ENCODE measurements around the gene CDH15. TPM values are rescaled to one million over a fixed set of nuclear protein-coding genes. Genes with fewer than 3 reads are reported as not detected.
A peak's percentile ranks its signal among the peaks of the same experiment; 100 is the strongest.

The CDH15 gene
- total and polyA plus RNA-seq, 2 of the 13 experiments (the other 11 are each of a cell fraction or from before 2014, with no cell fraction given), result 0.74 to 2.2 TPM

DNA sequence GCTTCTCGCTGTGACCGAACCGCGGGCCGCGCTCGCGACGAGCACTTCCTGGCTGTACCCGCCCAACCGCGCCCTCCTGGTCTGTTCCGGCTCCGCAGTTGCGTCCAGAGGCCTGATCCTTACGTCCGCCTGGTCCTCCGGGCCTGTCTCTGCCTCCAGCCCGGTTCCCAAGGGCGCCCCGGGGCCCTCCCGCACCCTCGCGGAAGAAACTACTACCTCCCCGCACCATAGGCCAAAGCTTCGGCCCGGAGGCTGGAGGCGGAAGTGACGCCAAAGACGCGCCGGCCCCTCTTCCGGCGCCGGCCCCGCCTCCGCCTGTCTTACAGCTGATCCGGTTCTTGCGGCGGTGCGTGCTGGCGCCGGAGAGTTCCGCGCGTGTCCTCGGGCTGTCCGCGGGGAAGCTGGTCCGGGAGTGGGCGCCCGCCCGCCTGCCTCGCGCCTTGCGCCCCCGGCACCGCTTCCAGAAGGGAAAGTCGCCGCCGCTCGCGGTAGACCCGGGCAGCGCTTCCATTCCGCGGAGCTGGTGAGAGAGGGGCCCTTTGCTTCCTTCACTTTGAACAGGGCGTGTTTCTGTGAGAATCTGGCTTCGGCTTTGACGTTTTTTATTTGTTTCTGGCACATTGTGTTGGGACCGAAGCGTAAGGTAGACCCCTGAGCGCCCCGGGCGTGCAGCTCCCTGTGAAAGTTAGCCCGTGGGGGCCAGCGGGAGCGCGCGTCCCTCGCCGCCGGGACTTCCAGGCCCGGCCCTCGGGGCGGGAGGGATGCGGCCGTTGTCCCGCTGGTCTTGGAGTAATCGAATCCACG is 46.0 kb downstream of the CDH15 start, which contains the start of gene ZNF778 (continued):
- TF ChIP-seq, protein P1, sequence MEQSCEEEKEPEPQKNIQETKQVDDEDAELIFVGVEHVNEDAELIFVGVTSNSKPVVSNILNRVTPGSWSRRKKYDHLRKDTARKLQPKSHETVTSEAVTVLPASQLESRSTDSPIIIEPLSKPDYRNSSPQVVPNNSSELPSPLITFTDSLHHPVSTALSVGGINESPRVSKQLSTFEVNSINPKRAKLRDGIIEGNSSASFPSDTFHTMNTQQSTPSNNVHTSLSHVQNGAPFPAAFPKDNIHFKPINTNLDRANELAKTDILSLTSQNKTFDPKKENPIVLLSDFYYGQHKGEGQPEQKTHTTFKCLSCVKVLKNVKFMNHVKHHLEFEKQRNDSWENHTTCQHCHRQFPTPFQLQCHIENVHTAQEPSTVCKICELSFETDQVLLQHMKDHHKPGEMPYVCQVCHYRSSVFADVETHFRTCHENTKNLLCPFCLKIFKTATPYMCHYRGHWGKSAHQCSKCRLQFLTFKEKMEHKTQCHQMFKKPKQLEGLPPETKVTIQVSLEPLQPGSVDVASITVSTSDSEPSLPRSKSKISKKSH (CRISPR knock-in tag; IDR thresholded peaks at IDR 0.05; ENCODE audit: borderline replicate concordance), result peak; percentile 82
- TF ChIP-seq ZNF672 (CRISPR knock-in tag; IDR thresholded peaks at IDR 0.05), result no peak
- TF ChIP-seq TOPORS (CRISPR knock-in tag; IDR thresholded peaks at IDR 0.05), result peak; percentile 53; the same call in 1 of the 2 replicates
- no peak for TF ChIP-seq HOXA7 (CRISPR knock-in tag; IDR thresholded peaks at IDR 0.05)
- no peak for TF ChIP-seq ZNF207 (IDR thresholded peaks at IDR 0.05; ENCODE audit: borderline replicate concordance)
- TF ChIP-seq ZSCAN12 (CRISPR knock-in tag; IDR thresholded peaks at IDR 0.05), result peak; percentile 85; the same call in 1 of the 2 replicates
- TF ChIP-seq, protein P2, sequence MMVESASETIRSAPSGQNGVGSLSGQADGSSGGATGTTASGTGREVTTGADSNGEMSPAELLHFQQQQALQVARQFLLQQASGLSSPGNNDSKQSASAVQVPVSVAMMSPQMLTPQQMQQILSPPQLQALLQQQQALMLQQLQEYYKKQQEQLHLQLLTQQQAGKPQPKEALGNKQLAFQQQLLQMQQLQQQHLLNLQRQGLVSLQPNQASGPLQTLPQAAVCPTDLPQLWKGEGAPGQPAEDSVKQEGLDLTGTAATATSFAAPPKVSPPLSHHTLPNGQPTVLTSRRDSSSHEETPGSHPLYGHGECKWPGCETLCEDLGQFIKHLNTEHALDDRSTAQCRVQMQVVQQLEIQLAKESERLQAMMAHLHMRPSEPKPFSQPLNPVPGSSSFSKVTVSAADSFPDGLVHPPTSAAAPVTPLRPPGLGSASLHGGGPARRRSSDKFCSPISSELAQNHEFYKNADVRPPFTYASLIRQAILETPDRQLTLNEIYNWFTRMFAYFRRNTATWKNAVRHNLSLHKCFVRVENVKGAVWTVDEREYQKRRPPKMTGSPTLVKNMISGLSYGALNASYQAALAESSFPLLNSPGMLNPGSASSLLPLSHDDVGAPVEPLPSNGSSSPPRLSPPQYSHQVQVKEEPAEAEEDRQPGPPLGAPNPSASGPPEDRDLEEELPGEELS (CRISPR knock-in tag; IDR thresholded peaks at IDR 0.05), result peak; percentile 37; the same call in 1 of the 2 replicates
- TF ChIP-seq RAD51 (IDR thresholded peaks at IDR 0.05; ENCODE audit: borderline replicate concordance), result no peak
- TF ChIP-seq ZNF790 (CRISPR knock-in tag; IDR thresholded peaks at IDR 0.05; ENCODE audit: borderline replicate concordance), result no peak
- peak; percentile 58; the same call in 1 of the 2 replicates for TF ChIP-seq SATB2 (CRISPR knock-in tag; IDR thresholded peaks at IDR 0.05)
- TF ChIP-seq, protein P3, sequence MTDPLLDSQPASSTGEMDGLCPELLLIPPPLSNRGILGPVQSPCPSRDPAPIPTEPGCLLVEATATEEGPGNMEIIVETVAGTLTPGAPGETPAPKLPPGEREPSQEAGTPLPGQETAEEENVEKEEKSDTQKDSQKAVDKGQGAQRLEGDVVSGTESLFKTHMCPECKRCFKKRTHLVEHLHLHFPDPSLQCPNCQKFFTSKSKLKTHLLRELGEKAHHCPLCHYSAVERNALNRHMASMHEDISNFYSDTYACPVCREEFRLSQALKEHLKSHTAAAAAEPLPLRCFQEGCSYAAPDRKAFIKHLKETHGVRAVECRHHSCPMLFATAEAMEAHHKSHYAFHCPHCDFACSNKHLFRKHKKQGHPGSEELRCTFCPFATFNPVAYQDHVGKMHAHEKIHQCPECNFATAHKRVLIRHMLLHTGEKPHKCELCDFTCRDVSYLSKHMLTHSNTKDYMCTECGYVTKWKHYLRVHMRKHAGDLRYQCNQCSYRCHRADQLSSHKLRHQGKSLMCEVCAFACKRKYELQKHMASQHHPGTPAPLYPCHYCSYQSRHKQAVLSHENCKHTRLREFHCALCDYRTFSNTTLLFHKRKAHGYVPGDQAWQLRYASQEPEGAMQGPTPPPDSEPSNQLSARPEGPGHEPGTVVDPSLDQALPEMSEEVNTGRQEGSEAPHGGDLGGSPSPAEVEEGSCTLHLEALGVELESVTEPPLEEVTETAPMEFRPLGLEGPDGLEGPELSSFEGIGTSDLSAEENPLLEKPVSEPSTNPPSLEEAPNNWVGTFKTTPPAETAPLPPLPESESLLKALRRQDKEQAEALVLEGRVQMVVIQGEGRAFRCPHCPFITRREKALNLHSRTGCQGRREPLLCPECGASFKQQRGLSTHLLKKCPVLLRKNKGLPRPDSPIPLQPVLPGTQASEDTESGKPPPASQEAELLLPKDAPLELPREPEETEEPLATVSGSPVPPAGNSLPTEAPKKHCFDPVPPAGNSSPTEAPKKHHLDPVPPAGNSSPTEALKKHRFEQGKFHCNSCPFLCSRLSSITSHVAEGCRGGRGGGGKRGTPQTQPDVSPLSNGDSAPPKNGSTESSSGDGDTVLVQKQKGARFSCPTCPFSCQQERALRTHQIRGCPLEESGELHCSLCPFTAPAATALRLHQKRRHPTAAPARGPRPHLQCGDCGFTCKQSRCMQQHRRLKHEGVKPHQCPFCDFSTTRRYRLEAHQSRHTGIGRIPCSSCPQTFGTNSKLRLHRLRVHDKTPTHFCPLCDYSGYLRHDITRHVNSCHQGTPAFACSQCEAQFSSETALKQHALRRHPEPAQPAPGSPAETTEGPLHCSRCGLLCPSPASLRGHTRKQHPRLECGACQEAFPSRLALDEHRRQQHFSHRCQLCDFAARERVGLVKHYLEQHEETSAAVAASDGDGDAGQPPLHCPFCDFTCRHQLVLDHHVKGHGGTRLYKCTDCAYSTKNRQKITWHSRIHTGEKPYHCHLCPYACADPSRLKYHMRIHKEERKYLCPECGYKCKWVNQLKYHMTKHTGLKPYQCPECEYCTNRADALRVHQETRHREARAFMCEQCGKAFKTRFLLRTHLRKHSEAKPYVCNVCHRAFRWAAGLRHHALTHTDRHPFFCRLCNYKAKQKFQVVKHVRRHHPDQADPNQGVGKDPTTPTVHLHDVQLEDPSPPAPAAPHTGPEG (CRISPR knock-in tag; IDR thresholded peaks at IDR 0.05), result peak; percentile 92
- no peak for TF ChIP-seq TAF15 (IDR thresholded peaks at IDR 0.05; ENCODE audit: low read depth, low read length, poor library complexity, severe bottlenecking)
- TF ChIP-seq, protein P4, sequence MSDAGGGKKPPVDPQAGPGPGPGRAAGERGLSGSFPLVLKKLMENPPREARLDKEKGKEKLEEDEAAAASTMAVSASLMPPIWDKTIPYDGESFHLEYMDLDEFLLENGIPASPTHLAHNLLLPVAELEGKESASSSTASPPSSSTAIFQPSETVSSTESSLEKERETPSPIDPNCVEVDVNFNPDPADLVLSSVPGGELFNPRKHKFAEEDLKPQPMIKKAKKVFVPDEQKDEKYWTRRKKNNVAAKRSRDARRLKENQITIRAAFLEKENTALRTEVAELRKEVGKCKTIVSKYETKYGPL (CRISPR knock-in tag; IDR thresholded peaks at IDR 0.05), result 0 out of 2 replicates have a peak, but pooled peaks have one; percentile 57
- no peak for TF ChIP-seq RARG (CRISPR knock-in tag; IDR thresholded peaks at IDR 0.05; ENCODE audit: low read depth)
- TF ChIP-seq PPARG (CRISPR knock-in tag; conservative IDR thresholded peaks at IDR 0.05), result no peak
- TF ChIP-seq PCBP1 (IDR thresholded peaks at IDR 0.05; ENCODE audit: borderline replicate concordance, low read depth, low read length), result 0 out of 2 replicates have a peak, but pooled peaks have one; percentile 21
- TF ChIP-seq ZNF3 (CRISPR knock-in tag; IDR thresholded peaks at IDR 0.05), result peak; percentile 42; the same call in 1 of the 2 replicates
- TF ChIP-seq, protein P5, sequence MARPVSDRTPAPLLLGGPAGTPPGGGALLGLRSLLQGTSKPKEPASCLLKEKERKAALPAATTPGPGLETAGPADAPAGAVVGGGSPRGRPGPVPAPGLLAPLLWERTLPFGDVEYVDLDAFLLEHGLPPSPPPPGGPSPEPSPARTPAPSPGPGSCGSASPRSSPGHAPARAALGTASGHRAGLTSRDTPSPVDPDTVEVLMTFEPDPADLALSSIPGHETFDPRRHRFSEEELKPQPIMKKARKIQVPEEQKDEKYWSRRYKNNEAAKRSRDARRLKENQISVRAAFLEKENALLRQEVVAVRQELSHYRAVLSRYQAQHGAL (CRISPR knock-in tag; IDR thresholded peaks at IDR 0.05; ENCODE audit: not compliant biosample characterization), result peak; percentile 60
